ENCODE measurements around the gene CRACDL. TPM values are rescaled to one million over a fixed set of nuclear protein-coding genes. Genes with fewer than 3 reads are reported as not detected.

CRACDL gene
- total RNA-seq, 1 donor: not detected

DNA sequence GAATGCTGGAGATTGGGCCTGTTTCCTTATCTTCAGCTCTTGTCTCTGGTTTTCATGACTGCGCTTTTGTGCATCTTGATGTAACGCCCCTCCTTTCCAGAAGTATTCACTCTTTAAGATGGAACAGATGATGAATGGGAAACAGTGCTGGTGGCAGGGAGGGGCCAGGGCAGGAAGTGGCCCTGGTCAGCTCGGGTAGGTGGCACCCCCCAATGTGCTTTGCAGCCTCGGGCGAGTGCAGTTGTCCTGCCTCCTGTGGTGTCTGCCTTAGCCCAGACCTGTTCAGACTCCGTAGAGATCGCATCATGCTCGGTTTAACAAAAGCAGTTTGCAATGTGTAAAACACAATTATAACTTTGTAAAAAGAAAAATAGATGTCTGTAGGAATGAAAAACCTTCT is 188.1 kb downstream of the CRACDL start:
- TF ChIP-seq CTCF (IDR thresholded peaks at IDR 0.05; ENCODE audit: extremely low read depth, low read depth, low read length): no peak
- Histone ChIP-seq H3K4me3 (ENCODE audit: insufficient read depth, low read length) (no peak overlapping the region), H3K79me2 (ENCODE audit: insufficient read depth, low read length) (no peaks in the 10 kb centered on the region), H3K9me3 (ENCODE audit: low read depth, low read length) (no peaks in the 10 kb centered on the region), H4K20me1 (ENCODE audit: insufficient read depth, low read length) (no peaks in the 10 kb centered on the region), H3K27ac (ENCODE audit: low read depth, low read length) (no peak overlapping the region), H3K27me3 (ENCODE audit: insufficient read depth, low read length) (peaks cover 4% of the 10 kb centered on the region), H3K4me2 (ENCODE audit: insufficient read depth, low read length) (no peak overlapping the region), H2AFZ (ENCODE audit: low read length) (no peak overlapping the region), H3K36me3 (ENCODE audit: insufficient read depth, low read length) (no peaks in the 10 kb centered on the region), H3K4me1 (ENCODE audit: insufficient read depth, low read length) (no peaks in the 10 kb centered on the region)
- DNase-seq (ENCODE audit: insufficient read length, low spot score, missing footprints): no peak

DNA sequence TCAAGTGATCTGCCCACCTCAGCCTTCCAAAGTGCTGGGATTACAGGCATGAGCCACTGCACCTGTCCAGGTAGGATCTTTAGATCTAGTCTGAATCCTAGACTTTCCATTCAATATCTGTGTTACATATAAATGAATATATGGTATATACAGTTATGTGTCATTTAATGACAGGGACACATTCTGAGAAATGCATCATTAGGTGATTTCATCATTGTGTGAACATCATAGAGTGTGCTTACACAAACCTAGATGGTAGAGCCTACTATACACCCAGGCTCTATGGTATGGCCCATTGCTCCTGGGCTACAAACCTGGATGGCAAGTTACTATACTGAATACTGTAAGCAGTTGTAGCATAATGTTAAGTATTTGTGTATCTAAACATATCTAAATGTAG is 189.6 kb downstream of the CRACDL start:
- no peaks in the 10 kb centered on the region for H3K4me1 ChIP-seq (ENCODE audit: insufficient read depth, low read length)
- no peaks in the 10 kb centered on the region for H3K36me3 ChIP-seq (ENCODE audit: insufficient read depth, low read length)
- no peak overlapping the region for H2AFZ ChIP-seq (ENCODE audit: low read length)
- H3K27me3 ChIP-seq (ENCODE audit: insufficient read depth, low read length): peaks cover 6% of the 10 kb centered on the region
- DNase-seq (ENCODE audit: insufficient read length, low spot score, missing footprints): no peak
- no peaks in the 10 kb centered on the region for H3K79me2 ChIP-seq (ENCODE audit: insufficient read depth, low read length)
- no peak overlapping the region for H3K27ac ChIP-seq (ENCODE audit: low read depth, low read length)
- no peaks in the 10 kb centered on the region for H4K20me1 ChIP-seq (ENCODE audit: insufficient read depth, low read length)
- H3K4me2 ChIP-seq (ENCODE audit: insufficient read depth, low read length): no peak overlapping the region
- TF ChIP-seq CTCF (IDR thresholded peaks at IDR 0.05; ENCODE audit: extremely low read depth, low read depth, low read length): no peak
- H3K4me3 ChIP-seq (ENCODE audit: insufficient read depth, low read length): no peak overlapping the region
- no peaks in the 10 kb centered on the region for H3K9me3 ChIP-seq (ENCODE audit: low read depth, low read length)

DNA sequence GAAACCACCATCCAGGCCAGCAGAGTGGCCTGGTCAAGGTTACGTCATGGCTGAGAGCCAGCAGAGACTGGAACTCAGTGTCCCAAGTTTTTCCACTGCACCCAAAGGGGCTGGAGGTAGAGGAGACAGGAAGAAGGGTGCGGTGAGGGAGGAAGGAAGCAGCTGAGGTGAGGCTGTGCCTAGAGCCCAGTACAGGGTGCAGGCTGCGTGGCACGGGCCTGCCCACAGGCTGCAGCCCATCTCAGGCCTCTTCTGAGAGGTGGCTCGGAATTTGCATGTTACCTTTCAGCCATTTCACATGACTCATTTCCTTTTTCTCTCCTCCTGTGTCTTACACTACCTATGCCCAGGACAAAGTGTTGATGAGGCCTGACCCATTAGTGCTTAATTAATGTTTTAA is 191.4 kb downstream of the CRACDL start:
- Histone ChIP-seq H3K4me2 (ENCODE audit: insufficient read depth, low read length) (no peak overlapping the region), H3K4me3 (ENCODE audit: insufficient read depth, low read length) (no peak overlapping the region), H3K27me3 (ENCODE audit: insufficient read depth, low read length) (peaks cover 10% of the 10 kb centered on the region), H3K27ac (ENCODE audit: low read depth, low read length) (no peak overlapping the region), H3K36me3 (ENCODE audit: insufficient read depth, low read length) (no peaks in the 10 kb centered on the region), H2AFZ (ENCODE audit: low read length) (no peak overlapping the region), H3K9me3 (ENCODE audit: low read depth, low read length) (no peaks in the 10 kb centered on the region), H3K4me1 (ENCODE audit: insufficient read depth, low read length) (no peaks in the 10 kb centered on the region), H3K79me2 (ENCODE audit: insufficient read depth, low read length) (no peaks in the 10 kb centered on the region), H4K20me1 (ENCODE audit: insufficient read depth, low read length) (no peaks in the 10 kb centered on the region)
- DNase-seq (ENCODE audit: insufficient read length, low spot score, missing footprints): no peak
- TF ChIP-seq CTCF (IDR thresholded peaks at IDR 0.05; ENCODE audit: extremely low read depth, low read depth, low read length): no peak

Small RNA genes within 50 kb of the gene (small RNA-seq; reads per million reads assigned to genes)
- gene RNU4-84P: not detected
- 0.30 reads per million for gene RNU7-46P

Other genes starting within 250 kb of the CRACDL start
- under 0.01 and 0.36 TPM in 2 replicates for gene MGAT4A, start 205.1 kb downstream of the CRACDL start, total RNA-seq
- gene C2orf15, start 205.5 kb upstream of the CRACDL start, total RNA-seq: 0.59 TPM in 1 of 2 replicates, not detected in the other
- 4.0 and 5.0 TPM in 2 replicates for gene TSGA10, start 218.7 kb upstream of the CRACDL start, total RNA-seq
- gene LIPT1, start 218.7 kb upstream of the CRACDL start, total RNA-seq: 7.4 and 9.8 TPM in 2 replicates
- 18.3 and 19.5 TPM in 2 replicates for gene MITD1, start 244.8 kb upstream of the CRACDL start, total RNA-seq
- gene MRPL30, start 245.0 kb upstream of the CRACDL start, total RNA-seq: 41.6 and 44.2 TPM in 2 replicates

Measured in osteoblast (primary cell).